Measurements from ENCODE around the gene TMEFF2. TPM values are rescaled to one million over a fixed set of nuclear protein-coding genes. Genes with fewer than 3 reads are reported as not detected.
"Not testable (repeated sequence)": the region's sequence is repeated elsewhere in the genome, so short reads cannot be mapped to it uniquely, and the experiment has no call there.

Gene TMEFF2
- total RNA-seq, 2 experiments from 2014 or later = not detected

- CTCF ChIA-PET (ENCODE audit: unreplicated experiment) = no interaction called here
- H4K20me1 ChIP-seq (ENCODE audit: insufficient read depth, low read length) = no peaks in the 10 kb centered on the region
- H3K4me1 ChIP-seq (ENCODE audit: insufficient read depth, low read length, poor library complexity, severe bottlenecking) = no peaks in the 10 kb centered on the region
- no TSS peak for BruUV-seq (replicated peaks)
- POLR2A ChIA-PET = interaction anchor here (0.6 to 0.7 kb wide), 2 partner anchors 114 to 168 kb away, joined by 3 to 5 read pairs; no protein-coding TSS in a partner anchor
- no peak for TF ChIP-seq EZH2phosphoT487 (IDR thresholded peaks at IDR 0.05; ENCODE audit: borderline replicate concordance, low read depth, low read length)
- TF ChIP-seq, protein P1, sequence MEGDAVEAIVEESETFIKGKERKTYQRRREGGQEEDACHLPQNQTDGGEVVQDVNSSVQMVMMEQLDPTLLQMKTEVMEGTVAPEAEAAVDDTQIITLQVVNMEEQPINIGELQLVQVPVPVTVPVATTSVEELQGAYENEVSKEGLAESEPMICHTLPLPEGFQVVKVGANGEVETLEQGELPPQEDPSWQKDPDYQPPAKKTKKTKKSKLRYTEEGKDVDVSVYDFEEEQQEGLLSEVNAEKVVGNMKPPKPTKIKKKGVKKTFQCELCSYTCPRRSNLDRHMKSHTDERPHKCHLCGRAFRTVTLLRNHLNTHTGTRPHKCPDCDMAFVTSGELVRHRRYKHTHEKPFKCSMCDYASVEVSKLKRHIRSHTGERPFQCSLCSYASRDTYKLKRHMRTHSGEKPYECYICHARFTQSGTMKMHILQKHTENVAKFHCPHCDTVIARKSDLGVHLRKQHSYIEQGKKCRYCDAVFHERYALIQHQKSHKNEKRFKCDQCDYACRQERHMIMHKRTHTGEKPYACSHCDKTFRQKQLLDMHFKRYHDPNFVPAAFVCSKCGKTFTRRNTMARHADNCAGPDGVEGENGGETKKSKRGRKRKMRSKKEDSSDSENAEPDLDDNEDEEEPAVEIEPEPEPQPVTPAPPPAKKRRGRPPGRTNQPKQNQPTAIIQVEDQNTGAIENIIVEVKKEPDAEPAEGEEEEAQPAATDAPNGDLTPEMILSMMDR (conservative IDR thresholded peaks at IDR 0.05; ENCODE audit: low read length) = no peak
- no peaks in the 10 kb centered on the region for H3K79me2 ChIP-seq (ENCODE audit: insufficient read depth, low read depth, low read length)
- no peaks in the 10 kb centered on the region for H3K9me3 ChIP-seq (ENCODE audit: low read length)
- no peak overlapping the region for H2AFZ ChIP-seq (ENCODE audit: low read length)
- H3K27ac ChIP-seq (ENCODE audit: low read depth, low read length, poor library complexity, severe bottlenecking) = no peak overlapping the region
- H3K9me2 ChIP-seq (ENCODE audit: insufficient read depth, low read length) = no peaks in the 10 kb centered on the region
- no peaks in the 10 kb centered on the region for H3K36me3 ChIP-seq (ENCODE audit: insufficient read depth, low read length)
- DNase-seq (ENCODE audit: low spot score) = no peak
- no peak overlapping the region for H3K4me2 ChIP-seq (ENCODE audit: low read length)
- intact Hi-C loops (cut with micrococcal nuclease; ENCODE audit: unreplicated experiment) = no loop called here
- no peak overlapping the region for H3K4me3 ChIP-seq (ENCODE audit: low read depth, low read length, poor library complexity, severe bottlenecking)
Observed at GRCh38 chr2:191926671-191927070, 268.1 kb downstream of the TMEFF2 start.

DNA sequence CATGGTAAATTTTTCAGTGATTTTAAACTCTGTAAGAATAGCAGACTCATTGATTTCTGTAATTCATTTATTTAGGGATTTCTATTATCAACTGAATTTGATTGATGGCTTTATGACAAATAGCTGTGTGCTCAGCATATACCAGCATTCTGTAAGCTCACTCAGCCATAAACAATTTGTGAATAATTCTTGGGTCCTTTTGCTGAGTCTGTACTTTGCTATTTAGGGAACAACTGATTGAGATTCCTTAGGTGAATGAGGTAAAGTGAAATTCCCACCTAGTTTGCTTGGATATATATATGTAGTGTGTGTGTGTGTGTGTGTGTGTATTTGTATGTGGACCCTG is 271.1 kb downstream of the TMEFF2 start:
- CTCF ChIA-PET (ENCODE audit: unreplicated experiment) = no interaction called here
- Histone ChIP-seq H3K4me3 (ENCODE audit: low read depth, low read length, poor library complexity, severe bottlenecking) (no peak overlapping the region), H3K4me1 (ENCODE audit: insufficient read depth, low read length, poor library complexity, severe bottlenecking) (no peaks in the 10 kb centered on the region), H3K9me2 (ENCODE audit: insufficient read depth, low read length) (no peaks in the 10 kb centered on the region), H3K36me3 (ENCODE audit: insufficient read depth, low read length) (no peaks in the 10 kb centered on the region), H3K27ac (ENCODE audit: low read depth, low read length, poor library complexity, severe bottlenecking) (no peak overlapping the region), H3K79me2 (ENCODE audit: insufficient read depth, low read depth, low read length) (no peaks in the 10 kb centered on the region), H4K20me1 (ENCODE audit: insufficient read depth, low read length) (no peaks in the 10 kb centered on the region), H2AFZ (ENCODE audit: low read length) (no peak overlapping the region), H3K9me3 (ENCODE audit: low read length) (no peaks in the 10 kb centered on the region), H3K4me2 (ENCODE audit: low read length) (no peak overlapping the region)
- no TSS peak for BruUV-seq (replicated peaks)
- no peak for DNase-seq (ENCODE audit: low spot score)
- no peak for TF ChIP-seq EZH2phosphoT487 (IDR thresholded peaks at IDR 0.05; ENCODE audit: borderline replicate concordance, low read depth, low read length)
- intact Hi-C loops (cut with micrococcal nuclease; ENCODE audit: unreplicated experiment) = no loop called here
- POLR2A ChIA-PET = no interaction called here

DNA sequence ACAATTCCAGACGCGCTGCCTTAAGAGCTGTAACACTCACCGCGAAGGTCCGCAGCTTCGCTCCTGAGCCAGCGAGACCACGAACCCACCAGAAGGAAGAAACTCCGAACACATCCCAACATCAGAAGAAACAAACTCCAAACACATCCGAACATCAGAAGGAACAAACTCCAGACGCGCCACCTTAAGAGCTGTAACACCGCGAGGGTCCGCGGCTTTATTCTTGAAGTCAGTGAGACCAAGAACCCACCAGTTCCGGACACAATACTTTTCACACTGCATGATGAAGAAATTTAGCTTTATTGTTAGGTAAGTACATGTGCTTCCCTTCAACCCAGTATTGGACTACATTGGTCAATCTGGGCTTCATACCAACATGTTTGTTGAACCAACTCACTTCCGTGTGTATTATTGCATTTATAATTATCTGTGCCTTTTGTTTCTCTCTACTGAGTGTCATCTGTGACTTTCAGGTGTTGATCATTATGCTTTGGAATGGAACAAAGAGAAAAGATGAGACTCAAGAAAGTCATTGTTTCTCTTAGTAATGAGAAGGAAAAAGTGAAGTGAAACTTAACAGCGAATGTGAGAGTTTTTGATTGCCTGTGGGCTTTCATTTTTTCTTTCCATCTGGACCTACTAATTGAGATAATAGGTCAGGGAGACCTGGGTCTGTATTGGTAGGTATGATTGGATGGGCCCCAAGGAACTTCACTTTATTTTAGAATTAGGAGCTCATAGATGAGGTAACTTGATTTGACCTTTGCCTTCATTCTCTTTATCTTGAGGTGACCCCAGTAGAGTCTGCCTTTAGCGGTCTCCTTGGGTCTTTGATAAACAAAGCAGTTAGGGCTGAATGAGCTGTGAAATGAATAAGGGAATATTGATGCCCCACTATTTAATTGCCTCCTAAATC is 271.7 kb downstream of the TMEFF2 start:
- no peak overlapping the region for H3K27ac ChIP-seq (ENCODE audit: low read depth, low read length, poor library complexity, severe bottlenecking)
- ChIA-PET POLR2A (interaction anchor here (0.6 to 1.1 kb wide), 3 partner anchors 16 to 371 kb away, joined by 3 read pairs; no protein-coding TSS in a partner anchor), CTCF (ENCODE audit: unreplicated experiment) (no interaction called here)
- no peak overlapping the region for H2AFZ ChIP-seq (ENCODE audit: low read length)
- no peak overlapping the region for H3K4me3 ChIP-seq (ENCODE audit: low read depth, low read length, poor library complexity, severe bottlenecking)
- no peaks in the 10 kb centered on the region for H3K9me3 ChIP-seq (ENCODE audit: low read length)
- intact Hi-C loops (cut with micrococcal nuclease; ENCODE audit: unreplicated experiment) = no loop called here
- no peaks in the 10 kb centered on the region for H4K20me1 ChIP-seq (ENCODE audit: insufficient read depth, low read length)
- TF ChIP-seq, protein P1 (conservative IDR thresholded peaks at IDR 0.05; ENCODE audit: low read length) = no peak
- TF ChIP-seq EZH2phosphoT487 (IDR thresholded peaks at IDR 0.05; ENCODE audit: borderline replicate concordance, low read depth, low read length) = no peak
- H3K36me3 ChIP-seq (ENCODE audit: insufficient read depth, low read length) = no peaks in the 10 kb centered on the region
- H3K4me1 ChIP-seq (ENCODE audit: insufficient read depth, low read length, poor library complexity, severe bottlenecking) = no peaks in the 10 kb centered on the region
- no TSS peak for BruUV-seq (replicated peaks)
- no peaks in the 10 kb centered on the region for H3K79me2 ChIP-seq (ENCODE audit: insufficient read depth, low read depth, low read length)
- DNase-seq (ENCODE audit: low spot score) = peak; percentile 3
- H3K9me2 ChIP-seq (ENCODE audit: insufficient read depth, low read length) = no peaks in the 10 kb centered on the region
- H3K4me2 ChIP-seq (ENCODE audit: low read length) = no peak overlapping the region

- POLR2A ChIA-PET = interaction anchor here (1.1 kb wide), 1 partner anchor 370 kb away, joined by 3 read pairs; no protein-coding TSS in a partner anchor
- H4K20me1 ChIP-seq (ENCODE audit: insufficient read depth, low read length); intact Hi-C loops (cut with micrococcal nuclease; ENCODE audit: unreplicated experiment); H2AFZ ChIP-seq (ENCODE audit: low read length); H3K9me2 ChIP-seq (ENCODE audit: insufficient read depth, low read length); H3K4me1 ChIP-seq (ENCODE audit: insufficient read depth, low read length, poor library complexity, severe bottlenecking); BruUV-seq (replicated peaks); CTCF ChIA-PET (ENCODE audit: unreplicated experiment); H3K27ac ChIP-seq (ENCODE audit: low read depth, low read length, poor library complexity, severe bottlenecking); H3K36me3 ChIP-seq (ENCODE audit: insufficient read depth, low read length); H3K9me3 ChIP-seq (ENCODE audit: low read length); DNase-seq (ENCODE audit: low spot score); H3K79me2 ChIP-seq (ENCODE audit: insufficient read depth, low read depth, low read length); H3K4me2 ChIP-seq (ENCODE audit: low read length); H3K4me3 ChIP-seq (ENCODE audit: low read depth, low read length, poor library complexity, severe bottlenecking): not testable (repeated sequence)
Observed at GRCh38 chr2:191921650-191922049, 273.1 kb downstream of the TMEFF2 start.
